GM21367 (cell line): Measurements from ENCODE around the gene TKTL2.
"Not testable (repeated sequence)": the region's sequence is repeated elsewhere in the genome, so short reads cannot be mapped to it uniquely, and the experiment has no call there.

Experiments used
- ATAC-seq: cut with Tn5 transposase; IDR thresholded peaks from one replicate; pipeline ENCODE4 v1.9.1; 2021; ENCODE audit not compliant: unreplicated experiment

Gene TKTL2

DNA sequence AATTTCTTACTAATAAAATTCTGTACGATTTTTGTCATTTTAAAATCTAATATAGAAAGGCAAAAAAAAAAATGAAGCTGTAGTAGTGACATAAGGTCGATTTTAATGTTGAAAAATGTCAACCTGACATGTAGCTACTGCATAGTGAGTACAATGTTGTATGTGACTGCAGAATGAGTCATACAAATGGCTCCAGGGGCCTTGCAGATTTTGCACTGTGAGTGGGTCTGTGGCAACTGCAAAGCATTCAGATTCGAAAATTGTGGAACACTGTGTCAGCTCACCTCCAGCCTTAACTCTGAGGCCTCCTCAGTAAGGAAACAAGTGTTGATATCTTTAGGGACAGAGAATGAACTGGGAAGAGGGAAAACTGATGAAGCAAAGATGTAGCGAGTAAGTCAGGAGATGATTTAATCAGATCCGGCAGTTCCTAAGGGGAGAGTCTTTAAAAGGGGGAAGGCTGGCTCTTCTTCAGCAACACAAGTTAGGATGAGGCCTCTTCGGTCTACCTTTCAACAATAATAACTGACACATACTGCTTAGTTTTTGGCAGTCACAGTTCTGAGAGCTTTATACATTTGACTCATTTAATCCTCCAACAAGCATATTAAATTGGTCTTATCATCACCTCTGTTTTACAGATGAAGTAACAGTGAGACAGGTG, 24.9 kb downstream of the TKTL2 start:
- ATAC-seq, result no peak

DNA sequence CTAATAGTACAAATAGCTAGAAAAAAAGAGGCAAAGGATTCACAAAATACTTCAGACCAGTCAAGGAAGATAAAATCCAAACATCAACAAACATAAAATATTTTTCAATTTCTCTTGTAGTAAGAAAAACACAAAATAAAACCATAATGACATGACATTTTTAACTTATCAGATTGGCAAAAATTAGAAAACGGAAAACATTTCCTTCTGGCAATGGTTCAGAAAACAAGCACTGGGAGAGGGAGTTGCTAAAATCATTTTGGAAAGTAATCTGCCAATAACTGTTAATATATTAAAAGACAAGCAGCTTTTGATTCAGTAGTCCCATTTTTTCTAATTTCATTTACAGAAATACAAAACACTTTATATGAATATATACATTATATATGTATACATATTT, 26.1 kb downstream of the TKTL2 start:
- ATAC-seq, result no peak

DNA sequence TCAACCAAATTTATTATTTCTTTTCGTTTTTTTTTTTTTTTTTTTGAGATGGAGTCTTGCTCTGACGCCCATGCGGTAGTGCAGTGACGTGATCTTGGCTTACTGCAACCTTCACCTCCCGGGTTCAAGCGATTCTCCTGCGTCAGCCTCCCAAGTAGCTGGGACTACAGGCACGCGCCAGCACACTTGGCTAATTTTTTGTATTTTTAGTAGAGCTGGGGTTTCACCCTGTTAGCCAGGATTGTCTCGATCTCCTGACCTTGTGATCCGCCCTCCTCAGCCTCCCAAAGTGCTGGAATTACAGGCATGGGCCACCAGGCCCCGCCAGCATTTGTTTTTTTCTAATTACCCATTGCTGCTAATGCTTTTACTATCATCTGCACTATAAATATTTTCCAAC, 26.5 kb downstream of the TKTL2 start:
- ATAC-seq, result not testable (repeated sequence)

DNA sequence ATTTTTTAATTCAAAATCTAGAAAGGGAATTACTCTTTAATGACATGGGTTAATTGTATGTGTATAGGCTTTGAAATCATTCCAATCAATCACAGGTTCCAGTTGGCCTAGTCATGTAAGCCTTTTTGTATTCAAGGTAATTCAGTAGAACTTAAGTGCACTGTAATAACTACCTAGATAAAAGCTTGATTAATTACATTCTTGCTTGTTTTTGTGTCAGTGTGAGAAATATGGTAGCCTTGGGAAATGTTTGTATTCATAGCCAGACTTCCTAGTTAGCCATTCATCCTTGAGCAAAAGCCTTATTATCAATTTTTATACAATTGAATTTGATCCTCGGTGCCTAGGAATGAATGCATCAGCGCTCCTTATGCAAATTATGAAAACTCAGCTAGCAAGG, 33.5 kb downstream of the TKTL2 start:
- no peak for ATAC-seq
